HG03095 (cell line): ENCODE data around the gene SMC6.

ENCODE experiments used
- ATAC-seq: cut with Tn5 transposase; IDR thresholded peaks from one replicate; pipeline ENCODE4 v1.9.1; 2021; ENCODE audit warnings: moderate library complexity; ENCODE audit not compliant: unreplicated experiment

Gene SMC6

DNA sequence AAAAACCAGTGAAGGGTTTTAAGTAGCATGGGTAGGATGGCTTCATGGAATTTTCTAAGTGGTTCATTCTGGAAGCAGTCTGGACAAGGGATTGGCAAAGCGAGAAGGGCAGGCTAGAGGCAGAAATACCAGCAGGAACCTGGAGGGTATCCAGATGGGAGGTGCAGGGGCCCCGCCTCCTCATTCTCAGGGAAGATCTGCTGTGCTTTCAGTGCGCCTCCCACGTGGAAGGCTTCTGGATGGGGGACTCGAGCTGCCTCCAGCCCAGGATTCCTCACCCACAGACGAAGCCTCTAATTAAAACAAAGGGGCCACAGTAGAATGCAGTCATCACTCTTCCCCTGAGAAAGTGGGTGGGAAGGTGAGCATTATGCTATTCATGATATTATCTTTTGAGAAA is 133.3 kb downstream of the SMC6 start:
- no peak for ATAC-seq

GRCh38 chr2:17617955-17618354 is 135.7 kb downstream of the SMC6 start:
- ATAC-seq, result no peak

DNA sequence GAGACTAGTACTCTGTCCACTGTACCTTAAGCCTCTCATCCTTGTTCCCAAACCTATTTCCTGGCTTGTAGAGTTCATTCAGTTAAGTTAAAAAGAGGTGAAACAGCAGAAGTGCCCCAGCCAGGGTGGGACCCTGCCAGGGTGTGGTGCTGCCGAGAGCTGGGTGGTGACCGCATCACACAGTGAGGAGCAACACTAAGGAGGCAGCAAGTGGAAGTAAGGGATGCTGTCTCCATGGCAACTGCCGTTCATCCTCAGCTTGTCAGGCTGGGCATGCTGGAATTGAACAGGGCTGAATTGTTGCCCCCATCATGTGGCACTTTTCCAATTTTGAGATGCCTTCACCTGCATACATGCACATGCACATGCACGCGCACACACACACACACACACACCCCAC is 136.1 kb downstream of the SMC6 start:
- ATAC-seq, result no peak

DNA sequence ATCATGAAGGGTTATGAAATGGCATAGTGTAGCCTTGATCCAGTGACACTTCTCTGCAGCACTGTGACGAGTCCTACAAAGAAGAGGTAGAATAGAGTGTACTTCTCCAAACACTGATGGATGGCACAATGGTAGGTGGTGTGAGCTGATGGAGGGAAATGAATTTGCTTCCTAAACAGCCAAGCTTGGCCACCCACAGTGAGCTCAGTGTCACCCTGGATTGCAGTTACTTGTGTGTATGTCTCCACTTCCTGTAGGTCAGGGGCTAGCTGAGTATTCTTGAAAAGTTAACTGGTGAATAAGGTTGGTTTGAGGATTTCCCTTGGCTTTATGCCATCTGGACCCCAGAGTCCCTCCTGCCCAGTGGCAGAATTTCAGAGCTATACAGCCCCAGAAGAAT is 137.2 kb downstream of the SMC6 start:
- ATAC-seq, result no peak

DNA sequence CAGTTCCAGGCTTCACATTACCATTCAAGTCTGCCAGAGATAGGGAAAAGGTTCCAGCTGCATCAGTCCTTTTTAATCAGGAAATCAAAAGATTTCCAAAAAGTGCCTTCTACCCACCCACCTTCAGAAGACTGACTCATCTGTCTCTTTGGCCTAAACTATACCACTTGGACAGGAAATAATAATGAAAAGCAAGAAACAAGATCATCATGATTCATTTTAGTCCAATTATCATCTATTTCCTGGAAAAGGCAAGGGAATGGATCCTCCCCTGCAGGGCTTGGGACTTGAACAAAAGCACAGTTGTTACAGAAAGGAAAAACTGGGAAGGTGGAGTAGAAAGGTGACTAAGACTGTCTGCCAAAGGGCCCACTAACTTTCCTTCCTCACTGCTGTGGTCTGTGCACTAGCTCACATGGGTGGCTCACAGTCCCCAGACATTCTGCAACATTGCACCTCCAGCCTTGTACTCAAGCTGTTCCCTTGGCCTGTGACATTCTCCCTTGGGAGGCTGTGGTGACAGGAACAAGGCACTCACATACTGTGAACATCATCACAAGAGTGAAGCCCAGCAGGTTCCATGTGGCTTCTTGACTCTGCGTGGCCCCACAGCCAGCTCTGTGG is 137.8 kb downstream of the SMC6 start:
- no peak for ATAC-seq

- no peak for ATAC-seq
Observed at GRCh38 chr2:17615147-17615546, 138.5 kb downstream of the SMC6 start.

DNA sequence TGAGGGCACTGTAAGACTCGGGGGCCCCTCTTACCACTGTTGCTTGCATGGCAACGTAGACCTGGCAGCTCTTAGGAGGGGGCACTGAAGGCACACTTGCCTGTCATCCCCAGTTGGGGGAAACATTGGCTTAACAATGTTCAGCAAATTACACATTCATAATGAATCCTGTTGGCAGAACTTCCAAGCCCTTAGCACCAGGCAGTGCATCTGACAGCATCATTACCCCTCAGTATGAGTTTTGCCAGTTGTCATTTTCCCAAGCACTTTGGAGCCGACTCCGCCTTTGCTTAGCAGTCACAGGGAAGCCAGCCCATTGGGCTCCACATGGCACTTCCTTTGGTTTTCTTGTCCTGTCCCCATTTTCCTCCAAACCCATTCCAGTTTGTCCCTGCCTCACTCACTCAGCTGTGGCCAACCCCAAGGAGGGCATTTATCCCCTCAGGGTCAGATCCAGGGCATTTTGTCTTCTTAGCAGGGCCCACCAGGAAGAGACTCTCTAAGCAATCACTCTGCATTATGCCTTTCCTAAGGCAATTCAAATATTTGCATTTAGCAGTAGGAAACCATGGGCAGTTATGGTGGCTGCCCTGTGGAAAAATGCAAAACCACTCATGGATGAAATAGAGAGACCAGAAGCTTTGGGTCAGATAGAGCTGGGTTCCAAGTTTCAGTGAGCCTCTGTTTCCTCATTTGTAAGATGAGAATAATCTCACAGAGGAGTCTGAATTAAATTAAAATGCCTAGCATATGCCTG is 139.3 kb downstream of the SMC6 start:
- no peak for ATAC-seq
